ENCODE results near the gene IGFBP4. TPM values are rescaled to one million over a fixed set of nuclear protein-coding genes. Genes with fewer than 3 reads are reported as not detected.

Gene IGFBP4
- total and polyA plus RNA-seq, 2 of the 4 experiments (the other 2 are of a cell fraction) = 308 to 1,187 TPM

- TF ChIP-seq RFX5 (IDR thresholded peaks at IDR 0.05; ENCODE audit: low read depth, low read length) (no peak), SMC3 (IDR thresholded peaks at IDR 0.05; ENCODE audit: low read depth, low read length) (no peak)
Observed at GRCh38 chr17:40459636-40460603, 16.7 kb downstream of the IGFBP4 start (continued).

GRCh38 chr17:40460604-40460967 is 17.3 kb downstream of the IGFBP4 start:
- in situ Hi-C loops (cut with MboI; ENCODE audit: low sequenced_read_pairs) (no loop called here), dilution Hi-C loops (cut with HindIII; ENCODE audit: low sequenced_read_pairs, unreplicated experiment) (no loop called here), intact Hi-C loops (cut with micrococcal nuclease) (no loop called here)
- Histone ChIP-seq H3K18ac (ENCODE audit: low read depth, low read length) (no peak overlapping the region), H2AK5ac (ENCODE audit: low read depth, low read length) (no peak overlapping the region), H2AK9ac (replicated peaks; ENCODE audit: low read depth, low read length, poor library complexity) (no peak overlapping the region), H3K4me1 (ENCODE audit: control insufficient read depth, insufficient read depth, low read length) (peaks cover 29% of the 10 kb centered on the region), H3K27ac (ENCODE audit: insufficient read depth, low read length) (no peak overlapping the region), H3K36me3 (ENCODE audit: control insufficient read depth, insufficient read depth, low read length) (peaks cover 35% of the 10 kb centered on the region), H3K9ac (ENCODE audit: low read depth, low read length) (no peak overlapping the region), H4K20me1 (ENCODE audit: insufficient read depth, low read length) (peaks cover 39% of the 10 kb centered on the region), H2BK5ac (ENCODE audit: low read depth, low read length, poor library complexity, severe bottlenecking) (no peak overlapping the region), H3K4ac (ENCODE audit: low read depth, low read length) (no peak overlapping the region), H3K23ac (ENCODE audit: low read depth, low read length) (no peak overlapping the region), H4K8ac (ENCODE audit: low read depth in 2 of 2, low read length in 2 of 2) (no peak overlapping the region), H2AFZ (replicated peaks; ENCODE audit: low read length, poor library complexity) (no peak overlapping the region), H3K9me3 (ENCODE audit: control insufficient read depth, insufficient read depth, low read length) (no peaks in the 10 kb centered on the region), H4K5ac (ENCODE audit: low read depth, low read length) (no peak overlapping the region), H2BK20ac (ENCODE audit: low read depth, low read length) (no peak overlapping the region), H3K4me3 (ENCODE audit: insufficient read depth, low read depth, low read length) (no peak overlapping the region), H3K9me1 (ENCODE audit: insufficient read depth, low read length) (peaks cover 39% of the 10 kb centered on the region), H2BK15ac (ENCODE audit: low read depth, low read length) (no peak overlapping the region), H2BK120ac (ENCODE audit: low read depth, low read length) (no peak overlapping the region), H3K4me2 (ENCODE audit: low read depth, low read length) (no peak overlapping the region), H3K14ac (replicated peaks; ENCODE audit: low read depth, low read length) (no peak overlapping the region), H3K79me1 (ENCODE audit: low read depth in 1 of 2, low read length in 2 of 2) (peaks cover 0 to 31% of the 10 kb centered on the region in 2 experiments; a peak in 2 of 4 replicates), H3K27me3 (ENCODE audit: control insufficient read depth, insufficient read depth, low read length) (no peaks in the 10 kb centered on the region), H3K56ac (ENCODE audit: extremely low read depth, insufficient read depth, low read length) (no peak overlapping the region), H4K91ac (ENCODE audit: insufficient read depth, low read depth, low read length) (no peak overlapping the region)
- no peak for ATAC-seq (ENCODE audit: low read depth)
- no peak for DNase-seq
- POLR2A ChIA-PET (ENCODE audit: unreplicated experiment) = no interaction called here
- no TSS peak for BruUV-seq (replicated peaks)
- WGBS, 2 experiments (ENCODE audit: extremely low coverage in 2 of 2, insufficient read length in 1 of 2) = no CpG with 5 or more reads among the region's 3 CpGs
- CTCF ChIA-PET = no interaction called here
- no peak for TF ChIP-seq CHD1 (IDR thresholded peaks at IDR 0.05; ENCODE audit: low read depth, low read length)
- no peak for TF ChIP-seq FOS (IDR thresholded peaks at IDR 0.05; ENCODE audit: low read depth, low read length)
- TF ChIP-seq CTCF (conservative IDR thresholded peaks at IDR 0.05; ENCODE audit: low read depth, low read length) = no peak
- no peak for TF ChIP-seq MAFK (IDR thresholded peaks at IDR 0.05; ENCODE audit: low read depth, low read length)
- no peak for TF ChIP-seq RFX5 (IDR thresholded peaks at IDR 0.05; ENCODE audit: low read depth, low read length)
- TF ChIP-seq NFE2L2 (IDR thresholded peaks at IDR 0.05; ENCODE audit: low read depth, low read length) = no peak
- no peak for TF ChIP-seq MXI1 (IDR thresholded peaks at IDR 0.05; ENCODE audit: borderline replicate concordance, low read depth, low read length)
- TF ChIP-seq ELK1 (IDR thresholded peaks at IDR 0.05; ENCODE audit: borderline replicate concordance, low read depth, low read length) = no peak
- TF ChIP-seq CEBPB (IDR thresholded peaks at IDR 0.05; ENCODE audit: low read depth, low read length) = no peak
- TF ChIP-seq POLR2A (IDR thresholded peaks at IDR 0.05; ENCODE audit: low read depth, low read length) = no peak
- no peak for TF ChIP-seq RCOR1 (IDR thresholded peaks at IDR 0.05; ENCODE audit: insufficient replicate concordance, low read length)
- TF ChIP-seq BHLHE40 (IDR thresholded peaks at IDR 0.05; ENCODE audit: low read depth, low read length) = no peak
- no peak for TF ChIP-seq MAZ (IDR thresholded peaks at IDR 0.05; ENCODE audit: borderline replicate concordance, low read depth, low read length)
- no peak for TF ChIP-seq SMC3 (IDR thresholded peaks at IDR 0.05; ENCODE audit: low read depth, low read length)
